H9 (cell line): ENCODE results near the gene CTH. TPM values are rescaled to one million over a fixed set of nuclear protein-coding genes. Genes with fewer than 3 reads are reported as not detected.

ENCODE experiments used
- DNase-seq: peaks from one replicate; pipeline ENCODE4 v3.0.0-alpha.2; 2017
- H2AFZ ChIP-seq: one replicate; pipeline ENCODE4 v1.6.1; 2013; ENCODE audit warnings: mild to moderate bottlenecking, low read length, control low read depth, moderate library complexity
- H2AK5ac ChIP-seq: 2 replicates; pipeline ENCODE4 v1.6.1; 2013; ENCODE audit warnings: low read length, control low read depth, mixed read lengths; ENCODE audit not compliant: insufficient read length
- H2BK120ac ChIP-seq: one replicate; pipeline ENCODE4 v1.6.1; 2013; ENCODE audit warnings: low read depth, mild to moderate bottlenecking, low read length, control low read depth, inconsistent platforms; ENCODE audit not compliant: poor library complexity, severe bottlenecking
- H2BK12ac ChIP-seq: 2 replicates; pipeline ENCODE4 v1.6.1; 2013; ENCODE audit warnings: low read length, control low read depth, mixed read lengths, low read depth; ENCODE audit not compliant: insufficient read length
- H2BK15ac ChIP-seq: 2 replicates; pipeline ENCODE4 v1.6.1; 2013; ENCODE audit warnings: low read depth, low read length, control low read depth
- H2BK20ac ChIP-seq: one replicate; pipeline ENCODE4 v1.6.1; 2013; ENCODE audit warnings: low read depth, mild to moderate bottlenecking, low read length, control low read depth, inconsistent platforms; ENCODE audit not compliant: poor library complexity, severe bottlenecking
- H2BK5ac ChIP-seq: 2 replicates; pipeline ENCODE4 v1.6.1; 2013; ENCODE audit warnings: low read length, control low read depth, mixed read lengths; ENCODE audit not compliant: insufficient read length
- H3K14ac ChIP-seq: 2 replicates; pipeline ENCODE4 v1.6.1; 2013; ENCODE audit warnings: low read length, control low read depth; ENCODE audit not compliant: insufficient read depth
- H3K18ac ChIP-seq: 2 replicates; pipeline ENCODE4 v1.6.1; 2013; ENCODE audit warnings: low read depth, mild to moderate bottlenecking, mixed read lengths, low read length, control low read depth; ENCODE audit not compliant: insufficient read length
- H3K23ac ChIP-seq: 2 replicates; pipeline ENCODE4 v1.6.1; 2013; ENCODE audit warnings: low read length, control low read depth, mixed read lengths, low read depth; ENCODE audit not compliant: insufficient read length
- H3K23me2 ChIP-seq: 2 replicates; pipeline ENCODE4 v1.6.1; 2013; ENCODE audit warnings: low read depth, mild to moderate bottlenecking, mixed read lengths, low read length, control low read depth; ENCODE audit not compliant: insufficient read length, poor library complexity, severe bottlenecking
- H3K27ac ChIP-seq: 2 replicates; pipeline ENCODE4 v1.5.1; 2013; ENCODE audit warnings: low read length, control low read depth, mixed read lengths, low read depth; ENCODE audit not compliant: insufficient read length
- H3K27me3 ChIP-seq: 2 replicates; pipeline ENCODE4 v1.6.1; 2013; ENCODE audit warnings: low read length, control low read depth, inconsistent platforms; ENCODE audit not compliant: insufficient read depth
- H3K4ac ChIP-seq: 2 replicates; pipeline ENCODE4 v1.6.1; 2013; ENCODE audit warnings: low read depth, mild to moderate bottlenecking, control low read depth, inconsistent platforms, low read length, moderate library complexity
- H3K4me1 ChIP-seq: 2 replicates; pipeline ENCODE4 v1.6.1; 2013; ENCODE audit warnings: low read length, control low read depth, inconsistent platforms; ENCODE audit not compliant: insufficient read depth
- H3K4me2 ChIP-seq: 2 replicates; pipeline ENCODE4 v1.6.1; 2013; ENCODE audit warnings: low read length, control low read depth, mixed read lengths; ENCODE audit not compliant: insufficient read length, insufficient read depth
- H3K56ac ChIP-seq: 2 replicates; pipeline ENCODE4 v1.6.1; 2013; ENCODE audit warnings: low read depth, mild to moderate bottlenecking, mixed read lengths, low read length, control low read depth; ENCODE audit not compliant: insufficient read length
- H3K79me1 ChIP-seq: 2 replicates; pipeline ENCODE4 v1.6.1; 2013; ENCODE audit warnings: low read depth, mild to moderate bottlenecking, moderate library complexity, low read length, control low read depth, inconsistent platforms; ENCODE audit not compliant: insufficient read depth, poor library complexity, severe bottlenecking
- H3K79me2 ChIP-seq: 2 replicates; pipeline ENCODE4 v1.6.1; 2013; ENCODE audit warnings: low read length, control low read depth, inconsistent platforms; ENCODE audit not compliant: insufficient read depth
- H3K9ac ChIP-seq: 2 replicates; pipeline ENCODE4 v1.6.1; 2013; ENCODE audit warnings: low read length, control low read depth, mixed read lengths; ENCODE audit not compliant: insufficient read length; ENCODE audit errors: extremely low read depth
- H3K9me3 ChIP-seq: one replicate; pipeline ENCODE4 v1.6.1; 2013; ENCODE audit warnings: low read depth, low read length, inconsistent platforms; ENCODE audit not compliant: control insufficient read depth
- H3T11ph ChIP-seq: one replicate; pipeline ENCODE4 v1.6.1; 2013; ENCODE audit warnings: mild to moderate bottlenecking, low read length, control low read depth, inconsistent platforms
- H4K20me1 ChIP-seq: one replicate; pipeline ENCODE4 v1.6.1; 2013; ENCODE audit not compliant: control insufficient read depth, insufficient read length, insufficient read depth
- H4K5ac ChIP-seq: 2 replicates; pipeline ENCODE4 v1.6.1; 2013; ENCODE audit warnings: low read depth, mild to moderate bottlenecking, mixed read lengths, low read length, control low read depth; ENCODE audit not compliant: insufficient read length
- H4K8ac ChIP-seq: replicated peaks from 2 replicates; pipeline ENCODE4 v1.6.1; 2013; ENCODE audit warnings: low read length, control low read depth, mixed read lengths, low read depth; ENCODE audit not compliant: insufficient read length
- H4K91ac ChIP-seq: 2 replicates; pipeline ENCODE4 v1.6.1; 2013; ENCODE audit warnings: low read depth, mild to moderate bottlenecking, moderate library complexity, mixed read lengths, low read length, control low read depth; ENCODE audit not compliant: insufficient read length
- H3K27ac Mint-ChIP-seq, 3 experiments: 2 replicates in 2 of 3; 3 replicates in 1 of 3; pipeline ENCODE4 v1.8.0; 2020 to 2021; ENCODE audit warnings: mixed read lengths in 3 of 3, mild to moderate bottlenecking in 1 of 3, moderate library complexity in 1 of 3
- H3K27me3 Mint-ChIP-seq: 2 replicates; pipeline ENCODE4 v1.8.0; 2021; ENCODE audit warnings: low read depth, mild to moderate bottlenecking, moderate library complexity, mixed read lengths
- H3K36me3 Mint-ChIP-seq, 3 experiments: 2 replicates in 2 of 3; 3 replicates in 1 of 3; pipeline ENCODE4 v1.8.0; 2020 to 2021; ENCODE audit warnings: low read depth in 3 of 3, mixed read lengths in 3 of 3; ENCODE audit not compliant: insufficient read depth in 1 of 3
- H3K4me1 Mint-ChIP-seq, 2 experiments: 2 replicates each; pipeline ENCODE4 v1.8.0; 2020; ENCODE audit warnings: mixed read lengths in 2 of 2
- H3K4me3 Mint-ChIP-seq, 2 experiments: 2 replicates in 1 of 2; 3 replicates in 1 of 2; pipeline ENCODE4 v1.8.0; 2020 to 2021; ENCODE audit warnings: mild to moderate bottlenecking in 2 of 2, mixed read lengths in 2 of 2, moderate library complexity in 1 of 2
- H3K9me3 Mint-ChIP-seq, 2 experiments: 2 replicates in 1 of 2; 3 replicates in 1 of 2; pipeline ENCODE4 v1.8.0; 2020; ENCODE audit warnings: mild to moderate bottlenecking in 2 of 2, mixed read lengths in 2 of 2, moderate library complexity in 1 of 2
- WGBS: extraction: QIAGEN DNeasy Blood & Tissue Kit; methylation state at CpG from one replicate; pipeline ENCODE4 v1.1.7; 2013; ENCODE audit warnings: missing lambda C conversion rate, low lambda C conversion rate, mixed read lengths; ENCODE audit not compliant: insufficient read length; ENCODE audit errors: extremely low coverage; 5-methylcytosine and 5-hydroxymethylcytosine counted together
- total RNA-seq: library from RNA; stranded (reverse); gene quantifications from 2 replicates; pipeline ENCODE4 v1.2.1, GENCODE V29; 2021
- TF ChIP-seq, protein P1 (sequence below): fragments of 200-600 bp; sonication (generic); conservative IDR thresholded peaks from 3 replicates; pipeline ENCODE4 v1.8.0; 2021; ENCODE audit warnings: antibody characterized with exemption, mild to moderate bottlenecking

Gene CTH
- total RNA-seq, 1 experiment from 2014 or later: 15.5 TPM

GRCh38 chr1:70396607-70397006, 14.5 kb upstream of the CTH start:
- Histone ChIP-seq H3K9me3 (no peaks in the 10 kb centered on the region), H4K8ac (no peak overlapping the region), H4K20me1 (no peaks in the 10 kb centered on the region), H2AK5ac (no peak overlapping the region), H3K4me2 (no peak overlapping the region), H3K23me2 (no peaks in the 10 kb centered on the region), H3K79me1 (no peaks in the 10 kb centered on the region), H3K27me3 (no peaks in the 10 kb centered on the region), H4K5ac (no peak overlapping the region), H2BK12ac (no peak overlapping the region), H3K23ac (no peak overlapping the region), H3K14ac (no peak overlapping the region), H4K91ac (no peak overlapping the region), H3K4me1 (no peaks in the 10 kb centered on the region), H2BK20ac (no peak overlapping the region), H3T11ph (no peak overlapping the region), H3K9ac (no peak overlapping the region), H2BK15ac (no peak overlapping the region), H2AFZ (no peak overlapping the region), H3K79me2 (no peaks in the 10 kb centered on the region), H3K27ac (no peak overlapping the region), H3K18ac (no peak overlapping the region), H2BK5ac (no peak overlapping the region), H2BK120ac (no peak overlapping the region), H3K4ac (no peak overlapping the region), H3K56ac (no peak overlapping the region)
- DNase-seq: no peak
- Mint-ChIP-seq H3K36me3 (no peaks in the 10 kb centered on the region), H3K27me3 (no peaks in the 10 kb centered on the region; the same call in 1 of the 2 replicates), H3K4me3 (no peak overlapping the region), H3K4me1 (no peaks in the 10 kb centered on the region), H3K27ac (no peak overlapping the region), H3K9me3 (no peaks in the 10 kb centered on the region)
- TF ChIP-seq, protein P1, sequence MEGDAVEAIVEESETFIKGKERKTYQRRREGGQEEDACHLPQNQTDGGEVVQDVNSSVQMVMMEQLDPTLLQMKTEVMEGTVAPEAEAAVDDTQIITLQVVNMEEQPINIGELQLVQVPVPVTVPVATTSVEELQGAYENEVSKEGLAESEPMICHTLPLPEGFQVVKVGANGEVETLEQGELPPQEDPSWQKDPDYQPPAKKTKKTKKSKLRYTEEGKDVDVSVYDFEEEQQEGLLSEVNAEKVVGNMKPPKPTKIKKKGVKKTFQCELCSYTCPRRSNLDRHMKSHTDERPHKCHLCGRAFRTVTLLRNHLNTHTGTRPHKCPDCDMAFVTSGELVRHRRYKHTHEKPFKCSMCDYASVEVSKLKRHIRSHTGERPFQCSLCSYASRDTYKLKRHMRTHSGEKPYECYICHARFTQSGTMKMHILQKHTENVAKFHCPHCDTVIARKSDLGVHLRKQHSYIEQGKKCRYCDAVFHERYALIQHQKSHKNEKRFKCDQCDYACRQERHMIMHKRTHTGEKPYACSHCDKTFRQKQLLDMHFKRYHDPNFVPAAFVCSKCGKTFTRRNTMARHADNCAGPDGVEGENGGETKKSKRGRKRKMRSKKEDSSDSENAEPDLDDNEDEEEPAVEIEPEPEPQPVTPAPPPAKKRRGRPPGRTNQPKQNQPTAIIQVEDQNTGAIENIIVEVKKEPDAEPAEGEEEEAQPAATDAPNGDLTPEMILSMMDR: no peak
- WGBS: no CpG with 5 or more reads among the region's 2 CpGs
